ENCODE results near the gene BAD.

DNA sequence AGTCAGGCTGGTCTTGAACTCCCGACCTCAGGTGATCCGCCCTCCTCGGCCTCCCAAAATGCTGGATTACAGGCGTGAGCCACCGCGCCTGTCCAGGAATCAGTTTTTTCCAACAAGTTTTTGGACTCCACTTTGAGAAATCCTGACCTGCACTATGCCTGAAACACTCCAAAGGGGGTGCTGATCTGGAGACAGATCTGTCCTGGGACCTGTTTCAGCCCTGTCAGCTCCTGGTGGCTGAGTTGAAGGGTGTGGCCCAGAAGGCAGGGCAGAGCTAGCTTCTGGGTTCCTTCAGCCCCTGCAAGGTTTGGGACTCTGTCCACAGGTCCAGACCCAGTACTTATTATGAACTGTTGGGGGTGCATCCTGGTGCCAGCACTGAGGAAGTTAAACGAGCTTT, 52.9 kb downstream of the BAD start:
- TF ChIP-seq, protein P1, sequence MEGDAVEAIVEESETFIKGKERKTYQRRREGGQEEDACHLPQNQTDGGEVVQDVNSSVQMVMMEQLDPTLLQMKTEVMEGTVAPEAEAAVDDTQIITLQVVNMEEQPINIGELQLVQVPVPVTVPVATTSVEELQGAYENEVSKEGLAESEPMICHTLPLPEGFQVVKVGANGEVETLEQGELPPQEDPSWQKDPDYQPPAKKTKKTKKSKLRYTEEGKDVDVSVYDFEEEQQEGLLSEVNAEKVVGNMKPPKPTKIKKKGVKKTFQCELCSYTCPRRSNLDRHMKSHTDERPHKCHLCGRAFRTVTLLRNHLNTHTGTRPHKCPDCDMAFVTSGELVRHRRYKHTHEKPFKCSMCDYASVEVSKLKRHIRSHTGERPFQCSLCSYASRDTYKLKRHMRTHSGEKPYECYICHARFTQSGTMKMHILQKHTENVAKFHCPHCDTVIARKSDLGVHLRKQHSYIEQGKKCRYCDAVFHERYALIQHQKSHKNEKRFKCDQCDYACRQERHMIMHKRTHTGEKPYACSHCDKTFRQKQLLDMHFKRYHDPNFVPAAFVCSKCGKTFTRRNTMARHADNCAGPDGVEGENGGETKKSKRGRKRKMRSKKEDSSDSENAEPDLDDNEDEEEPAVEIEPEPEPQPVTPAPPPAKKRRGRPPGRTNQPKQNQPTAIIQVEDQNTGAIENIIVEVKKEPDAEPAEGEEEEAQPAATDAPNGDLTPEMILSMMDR (IDR thresholded peaks at IDR 0.05; ENCODE audit: low read depth, low read length, missing input control): no peak
- TF ChIP-seq SP1 (IDR thresholded peaks at IDR 0.05): no peak
- no peak for TF ChIP-seq FOXA1 (IDR thresholded peaks at IDR 0.05)
- no peak for TF ChIP-seq RAD21 (IDR thresholded peaks at IDR 0.05)
- TF ChIP-seq, protein P2, sequence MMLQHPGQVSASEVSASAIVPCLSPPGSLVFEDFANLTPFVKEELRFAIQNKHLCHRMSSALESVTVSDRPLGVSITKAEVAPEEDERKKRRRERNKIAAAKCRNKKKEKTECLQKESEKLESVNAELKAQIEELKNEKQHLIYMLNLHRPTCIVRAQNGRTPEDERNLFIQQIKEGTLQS (IDR thresholded peaks at IDR 0.05): no peak
- TF ChIP-seq, protein P3, sequence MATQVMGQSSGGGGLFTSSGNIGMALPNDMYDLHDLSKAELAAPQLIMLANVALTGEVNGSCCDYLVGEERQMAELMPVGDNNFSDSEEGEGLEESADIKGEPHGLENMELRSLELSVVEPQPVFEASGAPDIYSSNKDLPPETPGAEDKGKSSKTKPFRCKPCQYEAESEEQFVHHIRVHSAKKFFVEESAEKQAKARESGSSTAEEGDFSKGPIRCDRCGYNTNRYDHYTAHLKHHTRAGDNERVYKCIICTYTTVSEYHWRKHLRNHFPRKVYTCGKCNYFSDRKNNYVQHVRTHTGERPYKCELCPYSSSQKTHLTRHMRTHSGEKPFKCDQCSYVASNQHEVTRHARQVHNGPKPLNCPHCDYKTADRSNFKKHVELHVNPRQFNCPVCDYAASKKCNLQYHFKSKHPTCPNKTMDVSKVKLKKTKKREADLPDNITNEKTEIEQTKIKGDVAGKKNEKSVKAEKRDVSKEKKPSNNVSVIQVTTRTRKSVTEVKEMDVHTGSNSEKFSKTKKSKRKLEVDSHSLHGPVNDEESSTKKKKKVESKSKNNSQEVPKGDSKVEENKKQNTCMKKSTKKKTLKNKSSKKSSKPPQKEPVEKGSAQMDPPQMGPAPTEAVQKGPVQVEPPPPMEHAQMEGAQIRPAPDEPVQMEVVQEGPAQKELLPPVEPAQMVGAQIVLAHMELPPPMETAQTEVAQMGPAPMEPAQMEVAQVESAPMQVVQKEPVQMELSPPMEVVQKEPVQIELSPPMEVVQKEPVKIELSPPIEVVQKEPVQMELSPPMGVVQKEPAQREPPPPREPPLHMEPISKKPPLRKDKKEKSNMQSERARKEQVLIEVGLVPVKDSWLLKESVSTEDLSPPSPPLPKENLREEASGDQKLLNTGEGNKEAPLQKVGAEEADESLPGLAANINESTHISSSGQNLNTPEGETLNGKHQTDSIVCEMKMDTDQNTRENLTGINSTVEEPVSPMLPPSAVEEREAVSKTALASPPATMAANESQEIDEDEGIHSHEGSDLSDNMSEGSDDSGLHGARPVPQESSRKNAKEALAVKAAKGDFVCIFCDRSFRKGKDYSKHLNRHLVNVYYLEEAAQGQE (IDR thresholded peaks at IDR 0.05): no peak
- TF ChIP-seq, protein P4, sequence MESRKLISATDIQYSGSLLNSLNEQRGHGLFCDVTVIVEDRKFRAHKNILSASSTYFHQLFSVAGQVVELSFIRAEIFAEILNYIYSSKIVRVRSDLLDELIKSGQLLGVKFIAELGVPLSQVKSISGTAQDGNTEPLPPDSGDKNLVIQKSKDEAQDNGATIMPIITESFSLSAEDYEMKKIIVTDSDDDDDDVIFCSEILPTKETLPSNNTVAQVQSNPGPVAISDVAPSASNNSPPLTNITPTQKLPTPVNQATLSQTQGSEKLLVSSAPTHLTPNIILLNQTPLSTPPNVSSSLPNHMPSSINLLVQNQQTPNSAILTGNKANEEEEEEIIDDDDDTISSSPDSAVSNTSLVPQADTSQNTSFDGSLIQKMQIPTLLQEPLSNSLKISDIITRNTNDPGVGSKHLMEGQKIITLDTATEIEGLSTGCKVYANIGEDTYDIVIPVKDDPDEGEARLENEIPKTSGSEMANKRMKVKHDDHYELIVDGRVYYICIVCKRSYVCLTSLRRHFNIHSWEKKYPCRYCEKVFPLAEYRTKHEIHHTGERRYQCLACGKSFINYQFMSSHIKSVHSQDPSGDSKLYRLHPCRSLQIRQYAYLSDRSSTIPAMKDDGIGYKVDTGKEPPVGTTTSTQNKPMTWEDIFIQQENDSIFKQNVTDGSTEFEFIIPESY (IDR thresholded peaks at IDR 0.05): no peak
- no peak for TF ChIP-seq GABPA (IDR thresholded peaks at IDR 0.05 in 1 of 2, conservative IDR thresholded peaks at IDR 0.05 in 1 of 2)
- TF ChIP-seq, protein P5, sequence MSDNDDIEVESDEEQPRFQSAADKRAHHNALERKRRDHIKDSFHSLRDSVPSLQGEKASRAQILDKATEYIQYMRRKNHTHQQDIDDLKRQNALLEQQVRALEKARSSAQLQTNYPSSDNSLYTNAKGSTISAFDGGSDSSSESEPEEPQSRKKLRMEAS (IDR thresholded peaks at IDR 0.05): no peak
